Small intestine (tissue), 7 donors: Measurements from ENCODE around the gene TBR1. TPM values are rescaled to one million over a fixed set of nuclear protein-coding genes. Genes with fewer than 3 reads are reported as not detected.

ENCODE experiments used
- DNase-seq, 2 donors: peaks; one replicate each; pipeline versions ENCODE4 v3.0.0 to v3.0.0-alpha.2; 2013
- FAIRE-seq: peaks from 2 replicates; lab custom pipeline; 2012; peaks lifted over from hg19 to GRCh38; lab: Jason Lieb, UNC
- H3K27ac ChIP-seq, 3 donors: one replicate each; pipeline ENCODE4 v1.5.1; 2013; ENCODE audit warnings: low read length in 2 of 3, mild to moderate bottlenecking in 2 of 3, control low read depth in 1 of 3, inconsistent platforms in 1 of 3, low read depth in 1 of 3, moderate library complexity in 1 of 3
- H3K27me3 ChIP-seq, 3 donors: one replicate each; pipeline ENCODE4 v1.6.1; 2013; ENCODE audit warnings: low read length in 3 of 3, inconsistent platforms in 1 of 3; ENCODE audit not compliant: control insufficient read depth in 3 of 3, insufficient read depth in 3 of 3
- H3K36me3 ChIP-seq, 3 donors: one replicate each; pipeline ENCODE4 v1.6.1; 2013; ENCODE audit warnings: low read length in 3 of 3, inconsistent platforms in 1 of 3, low read depth in 1 of 3, mild to moderate bottlenecking in 1 of 3, moderate library complexity in 1 of 3; ENCODE audit not compliant: control insufficient read depth in 3 of 3, insufficient read depth in 2 of 3
- H3K4me1 ChIP-seq, 3 donors: one replicate each; pipeline ENCODE4 v1.6.1; 2013; ENCODE audit warnings: low read length in 2 of 3, inconsistent platforms in 1 of 3, low read depth in 1 of 3, mild to moderate bottlenecking in 1 of 3, moderate library complexity in 1 of 3; ENCODE audit not compliant: control insufficient read depth in 3 of 3, insufficient read depth in 2 of 3
- H3K4me3 ChIP-seq, 3 donors: one replicate each; pipeline ENCODE4 v1.5.1; 2013; ENCODE audit warnings: low read length in 3 of 3, control low read depth in 1 of 3, inconsistent platforms in 1 of 3, low read depth in 1 of 3, mild to moderate bottlenecking in 1 of 3, moderate library complexity in 1 of 3
- H3K9me3 ChIP-seq, 2 donors: one replicate each; pipeline ENCODE4 v1.6.1; 2013; ENCODE audit warnings: low read depth in 1 of 2, low read length in 1 of 2; ENCODE audit not compliant: control insufficient read depth in 2 of 2, insufficient read depth in 1 of 2
- WGBS, 3 donors: extraction: QIAGEN DNeasy Blood & Tissue Kit; methylation state at CpG; one replicate each; pipeline ENCODE4 v1.1.7; 2013; 5-methylcytosine and 5-hydroxymethylcytosine counted together
- polyA plus RNA-seq, 4 donors: library from polyadenylated mRNA; stranded (reverse) in 3 of 4; unstranded in 1 of 4; fragments of 200-250 nt in 3 of 4; fragments of 120-200 nt in 1 of 4; gene quantifications; one replicate each; pipeline versions ENCODE4 v1.2.1 to v1.2.3, GENCODE V29; 2013
- donor health status: healthy with polysubstance abuse.
- donor health status: control.
- donor health status: control.
- donor health status: Bipolar disorder and iron deficiency.
- donor health status: healthy.

The TBR1 gene
- polyA plus RNA-seq, 4 donors = 0.03 TPM; not detected in 3

- H3K4me3 ChIP-seq = no peak overlapping the region
- 78 to 87% (median 81%) methylated on average over 2 of the region's 2 CpGs for WGBS, 3 donors
- H3K27ac ChIP-seq = no peak overlapping the region
- no peaks in the 10 kb centered on the region for H3K27me3 ChIP-seq
- no peak for FAIRE-seq
- peaks cover 0 to 5% of the 10 kb centered on the region in 2 donors for H3K9me3 ChIP-seq
- no peak for DNase-seq
- H3K4me1 ChIP-seq = no peaks in the 10 kb centered on the region
- no peaks in the 10 kb centered on the region for H3K36me3 ChIP-seq
Measured at GRCh38 chr2:161471631-161472030, 55.5 kb downstream of the TBR1 start.

- H3K27me3 ChIP-seq = no peaks in the 10 kb centered on the region
- no peaks in the 10 kb centered on the region for H3K4me1 ChIP-seq
- FAIRE-seq (no peak), DNase-seq (no peak)
- H3K9me3 ChIP-seq = peaks cover 0 to 16% of the 10 kb centered on the region in 2 donors
- no peak overlapping the region for H3K4me3 ChIP-seq
- H3K27ac ChIP-seq = no peak overlapping the region
- 90 to 95% (median 92%) methylated on average over 2 of the region's 2 CpGs for WGBS, 3 donors
- H3K36me3 ChIP-seq = no peaks in the 10 kb centered on the region
Measured at GRCh38 chr2:161474920-161475319, 58.8 kb downstream of the TBR1 start.

Other genes with a start within 250 kb of the TBR1 start
- 10 to 100 TPM; 29.5 to 51.0 (median 32.9) TPM for gene PSMD14, start 107.9 kb upstream of the TBR1 start, polyA plus RNA-seq
- under 1 TPM in 3 of 4 donors, not detected in 1; 0.18 to 0.46 (median 0.22) TPM for gene SLC4A10, start 208.1 kb downstream of the TBR1 start, polyA plus RNA-seq